GM19467 (cell line): Measurements from ENCODE around the gene CTTN.
"Not testable (repeated sequence)": the region's sequence is repeated elsewhere in the genome, so short reads cannot be mapped to it uniquely, and the experiment has no call there.

Experiments used
- ATAC-seq: cut with Tn5 transposase; IDR thresholded peaks from one replicate; pipeline ENCODE4 v1.9.1; 2021; ENCODE audit warnings: mild to moderate bottlenecking, moderate library complexity; ENCODE audit not compliant: unreplicated experiment

Gene CTTN

GRCh38 chr11:70445091-70445490 lies 46.8 kb downstream of the CTTN start:
- ATAC-seq = no peak

GRCh38 chr11:70445605-70446004 lies 47.3 kb downstream of the CTTN start:
- ATAC-seq = no peak

- ATAC-seq = no peak
These were observed 50.7 kb downstream of the CTTN start for GRCh38 chr11:70448983-70449567.

GRCh38 chr11:70454197-70454767 lies 56.0 kb downstream of the CTTN start:
- no peak for ATAC-seq

- ATAC-seq = not testable (repeated sequence)
These were observed 56.5 kb downstream of the CTTN start for GRCh38 chr11:70454811-70455210.

- no peak for ATAC-seq
These were observed 57.0 kb downstream of the CTTN start for GRCh38 chr11:70455354-70455753.

- ATAC-seq = no peak
These were observed 58.7 kb downstream of the CTTN start for GRCh38 chr11:70456921-70457532.

- ATAC-seq = no peak
These were observed 60.4 kb downstream of the CTTN start for GRCh38 chr11:70458736-70459135.

- no peak for ATAC-seq
These were observed 61.8 kb downstream of the CTTN start for GRCh38 chr11:70460111-70460510.

- no peak for ATAC-seq
These were observed 62.6 kb downstream of the CTTN start for GRCh38 chr11:70460964-70461363.

GRCh38 chr11:70462818-70463477 lies 64.6 kb downstream of the CTTN start:
- no peak for ATAC-seq

- no peak for ATAC-seq
These were observed 65.3 kb downstream of the CTTN start for GRCh38 chr11:70463478-70464255.

- ATAC-seq = no peak
These were observed 66.4 kb downstream of the CTTN start for GRCh38 chr11:70464509-70465361.

- no peak for ATAC-seq
These were observed 67.8 kb downstream of the CTTN start for GRCh38 chr11:70466154-70466553.

- ATAC-seq = no peak
These were observed 68.3 kb downstream of the CTTN start for GRCh38 chr11:70466596-70466995.

GRCh38 chr11:70467201-70468085 lies 69.1 kb downstream of the CTTN start:
- no peak for ATAC-seq

GRCh38 chr11:70468256-70469195 lies 70.2 kb downstream of the CTTN start:
- ATAC-seq = no peak

GRCh38 chr11:70470127-70470526 lies 71.8 kb downstream of the CTTN start:
- ATAC-seq = no peak
